ENCODE results near the gene ADARB2.
A peak's percentile ranks its signal among the peaks of the same experiment; 100 is the strongest.
"Not testable (repeated sequence)": the region's sequence is repeated elsewhere in the genome, so short reads cannot be mapped to it uniquely, and the experiment has no call there.

ADARB2 gene

GRCh38 chr10:1538531-1539061, 198.7 kb downstream of the ADARB2 start:
- no CpG with 5 or more reads among the region's 20 CpGs for WGBS, 2 donors (ENCODE audit: extremely low coverage in 2 of 2, insufficient read length in 2 of 2, insufficient replicate concordance in 1 of 2)
- Histone ChIP-seq H3K9me3 (replicated peaks in 1 of 2; ENCODE audit: control insufficient read depth in 2 of 2, insufficient read depth in 1 of 2, low read depth in 1 of 2, low read length in 2 of 2) (no peaks in the 10 kb centered on the region), H3K4me3 (ENCODE audit: low read length in 2 of 2) (peak overlapping the region in 1 of 2 donors; percentile 39), H3K27ac (replicated peaks; ENCODE audit: low read length) (no peak overlapping the region), H2AFZ (ENCODE audit: low read length) (no peak overlapping the region), H3K36me3 (replicated peaks in 1 of 2; ENCODE audit: control insufficient read depth in 2 of 2, insufficient read depth in 2 of 2, low read length in 2 of 2) (no peaks in the 10 kb centered on the region), H3K4me1 (ENCODE audit: control insufficient read depth in 2 of 2, insufficient read depth in 1 of 2, low read depth in 1 of 2, low read length in 2 of 2) (no peaks in the 10 kb centered on the region), H3K23ac (ENCODE audit: low read depth, low read length, poor library complexity) (no peak overlapping the region), H3K18ac (ENCODE audit: low read length) (peak overlapping the region; percentile 57), H2BK15ac (ENCODE audit: low read length) (peak overlapping the region; percentile 59), H2BK12ac (ENCODE audit: low read length) (no peak overlapping the region), H4K91ac (ENCODE audit: low read depth, low read length, poor library complexity) (no peak overlapping the region), H2BK5ac (ENCODE audit: low read length) (peak overlapping the region; percentile 66), H3K4ac (ENCODE audit: low read length) (no peak overlapping the region), H2AK5ac (ENCODE audit: low read depth, low read length) (peak overlapping the region; percentile 84), H3K9ac (ENCODE audit: low read depth, low read length, poor library complexity) (peak overlapping the region; percentile 44), H3K79me1 (ENCODE audit: low read depth, low read length) (peaks cover 2% of the 10 kb centered on the region), H2BK120ac (ENCODE audit: low read depth, low read length) (no peak overlapping the region), H3K27me3 (ENCODE audit: control insufficient read depth in 3 of 3, insufficient read depth in 3 of 3, low read depth in 1 of 3, low read length in 3 of 3) (no peaks in the 10 kb centered on the region), H3K14ac (ENCODE audit: low read length) (peak overlapping the region; percentile 85), H4K8ac (ENCODE audit: low read depth, low read length) (peak overlapping the region; percentile 43), H3K4me2 (ENCODE audit: insufficient read depth, low read length, poor library complexity, severe bottlenecking) (no peak overlapping the region)
- no peak for DNase-seq (ENCODE audit: low spot score)

GRCh38 chr10:1538121-1538520, 199.2 kb downstream of the ADARB2 start:
- H2BK5ac ChIP-seq (ENCODE audit: low read length): no peak overlapping the region
- no peak overlapping the region for H4K91ac ChIP-seq (ENCODE audit: low read depth, low read length, poor library complexity)
- peak overlapping the region; percentile 57 for H3K18ac ChIP-seq (ENCODE audit: low read length)
- no peak overlapping the region for H2BK15ac ChIP-seq (ENCODE audit: low read length)
- H3K27ac ChIP-seq (replicated peaks; ENCODE audit: low read length): no peak overlapping the region
- H3K23ac ChIP-seq (ENCODE audit: low read depth, low read length, poor library complexity): no peak overlapping the region
- H2AFZ ChIP-seq (ENCODE audit: low read length): no peak overlapping the region
- H3K4me3 ChIP-seq (ENCODE audit: low read length in 2 of 2): no peak overlapping the region
- H4K8ac ChIP-seq (ENCODE audit: low read depth, low read length): peak overlapping the region; percentile 43
- no peak overlapping the region for H3K4me2 ChIP-seq (ENCODE audit: insufficient read depth, low read length, poor library complexity, severe bottlenecking)
- H3K36me3 ChIP-seq (replicated peaks in 1 of 2; ENCODE audit: control insufficient read depth in 2 of 2, insufficient read depth in 2 of 2, low read length in 2 of 2): no peaks in the 10 kb centered on the region
- H3K4me1 ChIP-seq (ENCODE audit: control insufficient read depth in 2 of 2, insufficient read depth in 1 of 2, low read depth in 1 of 2, low read length in 2 of 2): no peaks in the 10 kb centered on the region
- H3K27me3 ChIP-seq (ENCODE audit: control insufficient read depth in 3 of 3, insufficient read depth in 3 of 3, low read depth in 1 of 3, low read length in 3 of 3): no peaks in the 10 kb centered on the region
- H3K4ac ChIP-seq (ENCODE audit: low read length): no peak overlapping the region
- no CpG with 5 or more reads among the region's 8 CpGs for WGBS, 2 donors (ENCODE audit: extremely low coverage in 2 of 2, insufficient read length in 2 of 2, insufficient replicate concordance in 1 of 2)
- H2BK120ac ChIP-seq (ENCODE audit: low read depth, low read length): no peak overlapping the region
- H2BK12ac ChIP-seq (ENCODE audit: low read length): no peak overlapping the region
- peak overlapping the region; percentile 44 for H3K9ac ChIP-seq (ENCODE audit: low read depth, low read length, poor library complexity)
- no peaks in the 10 kb centered on the region for H3K9me3 ChIP-seq (replicated peaks in 1 of 2; ENCODE audit: control insufficient read depth in 2 of 2, insufficient read depth in 1 of 2, low read depth in 1 of 2, low read length in 2 of 2)
- H3K79me1 ChIP-seq (ENCODE audit: low read depth, low read length): peaks cover 2% of the 10 kb centered on the region
- DNase-seq (ENCODE audit: low spot score): no peak
- peak overlapping the region; percentile 84 for H2AK5ac ChIP-seq (ENCODE audit: low read depth, low read length)
- H3K14ac ChIP-seq (ENCODE audit: low read length): peak overlapping the region; percentile 85

- H3K27ac ChIP-seq (replicated peaks; ENCODE audit: low read length); H2BK120ac ChIP-seq (ENCODE audit: low read depth, low read length); H3K4me2 ChIP-seq (ENCODE audit: insufficient read depth, low read length, poor library complexity, severe bottlenecking); H3K9me3 ChIP-seq (replicated peaks in 1 of 2; ENCODE audit: control insufficient read depth in 2 of 2, insufficient read depth in 1 of 2, low read depth in 1 of 2, low read length in 2 of 2); H4K91ac ChIP-seq (ENCODE audit: low read depth, low read length, poor library complexity); H2BK12ac ChIP-seq (ENCODE audit: low read length); H3K18ac ChIP-seq (ENCODE audit: low read length); H3K27me3 ChIP-seq (ENCODE audit: control insufficient read depth in 3 of 3, insufficient read depth in 3 of 3, low read depth in 1 of 3, low read length in 3 of 3); H3K36me3 ChIP-seq (replicated peaks in 1 of 2; ENCODE audit: control insufficient read depth in 2 of 2, insufficient read depth in 2 of 2, low read length in 2 of 2); H4K8ac ChIP-seq (ENCODE audit: low read depth, low read length); H3K14ac ChIP-seq (ENCODE audit: low read length); H3K79me1 ChIP-seq (ENCODE audit: low read depth, low read length); H2AFZ ChIP-seq (ENCODE audit: low read length); H3K4me3 ChIP-seq (ENCODE audit: low read length in 2 of 2); H2BK15ac ChIP-seq (ENCODE audit: low read length); H3K4ac ChIP-seq (ENCODE audit: low read length); H3K9ac ChIP-seq (ENCODE audit: low read depth, low read length, poor library complexity); H2AK5ac ChIP-seq (ENCODE audit: low read depth, low read length); DNase-seq (ENCODE audit: low spot score); H2BK5ac ChIP-seq (ENCODE audit: low read length); H3K23ac ChIP-seq (ENCODE audit: low read depth, low read length, poor library complexity); H3K4me1 ChIP-seq (ENCODE audit: control insufficient read depth in 2 of 2, insufficient read depth in 1 of 2, low read depth in 1 of 2, low read length in 2 of 2): not testable (repeated sequence)
- no CpG with 5 or more reads among the region's 2 CpGs for WGBS, 2 donors (ENCODE audit: extremely low coverage in 2 of 2, insufficient read length in 2 of 2, insufficient replicate concordance in 1 of 2)
Observed at GRCh38 chr10:1537449-1537848, 199.9 kb downstream of the ADARB2 start.

GRCh38 chr10:1536341-1536740, 201.0 kb downstream of the ADARB2 start:
- H3K4me2 ChIP-seq (ENCODE audit: insufficient read depth, low read length, poor library complexity, severe bottlenecking): no peak overlapping the region
- no peak overlapping the region for H4K91ac ChIP-seq (ENCODE audit: low read depth, low read length, poor library complexity)
- H3K9me3 ChIP-seq (replicated peaks in 1 of 2; ENCODE audit: control insufficient read depth in 2 of 2, insufficient read depth in 1 of 2, low read depth in 1 of 2, low read length in 2 of 2): no peaks in the 10 kb centered on the region
- H3K27ac ChIP-seq (replicated peaks; ENCODE audit: low read length): no peak overlapping the region
- no peak overlapping the region for H2BK12ac ChIP-seq (ENCODE audit: low read length)
- no peak overlapping the region for H3K23ac ChIP-seq (ENCODE audit: low read depth, low read length, poor library complexity)
- H3K14ac ChIP-seq (ENCODE audit: low read length): no peak overlapping the region
- no peak overlapping the region for H2BK120ac ChIP-seq (ENCODE audit: low read depth, low read length)
- peaks cover 2% of the 10 kb centered on the region for H3K79me1 ChIP-seq (ENCODE audit: low read depth, low read length)
- WGBS, 2 donors (ENCODE audit: extremely low coverage in 2 of 2, insufficient read length in 2 of 2, insufficient replicate concordance in 1 of 2): no CpG with 5 or more reads among the region's 7 CpGs
- H2BK15ac ChIP-seq (ENCODE audit: low read length): no peak overlapping the region
- H4K8ac ChIP-seq (ENCODE audit: low read depth, low read length): no peak overlapping the region
- no peaks in the 10 kb centered on the region for H3K27me3 ChIP-seq (ENCODE audit: control insufficient read depth in 3 of 3, insufficient read depth in 3 of 3, low read depth in 1 of 3, low read length in 3 of 3)
- H3K36me3 ChIP-seq (replicated peaks in 1 of 2; ENCODE audit: control insufficient read depth in 2 of 2, insufficient read depth in 2 of 2, low read length in 2 of 2): no peaks in the 10 kb centered on the region
- no peak overlapping the region for H3K4ac ChIP-seq (ENCODE audit: low read length)
- no peak overlapping the region for H3K4me3 ChIP-seq (ENCODE audit: low read length in 2 of 2)
- DNase-seq (ENCODE audit: low spot score): no peak
- no peaks in the 10 kb centered on the region for H3K4me1 ChIP-seq (ENCODE audit: control insufficient read depth in 2 of 2, insufficient read depth in 1 of 2, low read depth in 1 of 2, low read length in 2 of 2)
- no peak overlapping the region for H3K9ac ChIP-seq (ENCODE audit: low read depth, low read length, poor library complexity)
- no peak overlapping the region for H2BK5ac ChIP-seq (ENCODE audit: low read length)
- H3K18ac ChIP-seq (ENCODE audit: low read length): no peak overlapping the region
- no peak overlapping the region for H2AK5ac ChIP-seq (ENCODE audit: low read depth, low read length)
- H2AFZ ChIP-seq (ENCODE audit: low read length): no peak overlapping the region
